SK-N-SH (cell line): Measurements from ENCODE around the gene KLF7. TPM values are rescaled to one million over a fixed set of nuclear protein-coding genes. Genes with fewer than 3 reads are reported as not detected.

Source experiments
- CTCF ChIA-PET: fragments of 300-600, 350-600 bp; formaldehyde crosslinking; extraction: SDS; loops from one replicate; lab custom pipeline; 2021; lab: Yijun Ruan, JAX
- POLR2A ChIA-PET: fragments of 350-600 bp; sonication (Branson Sonifier 250); formaldehyde crosslinking; extraction: SDS; loops from one replicate; lab custom pipeline; 2020; ENCODE audit warnings: antibody characterized with exemption, inconsistent platforms; lab: Yijun Ruan, JAX
- DNase-seq: peaks from one replicate; pipeline ENCODE4 v3.0.0; 2012
- H2AFZ ChIP-seq: fragments of 200-600 bp; sonication (generic); 2 replicates; pipeline ENCODE4 v1.8.1; 2016; ENCODE audit warnings: antibody characterized with exemption, mild to moderate bottlenecking, low read depth
- H3F3A ChIP-seq: fragments of 200-600 bp; sonication (generic); replicated peaks from 2 replicates; pipeline ENCODE3; 2016; ENCODE audit warnings: antibody characterized with exemption, mild to moderate bottlenecking; ENCODE audit not compliant: insufficient read depth
- H3K27ac ChIP-seq, 2 experiments: fragments of 200-500 bp in 1 of 2; fragments of 200-600 bp in 1 of 2; sonication (Bioruptor generic) in 1 of 2; sonication (generic), shearing (Covaris generic) in 1 of 2; 2 replicates each; pipeline versions ENCODE4 v1.5.1 to v1.6.1; 2014 to 2016; ENCODE audit warnings: low read depth in 2 of 2, inconsistent platforms in 1 of 2, low read length in 1 of 2, mild to moderate bottlenecking in 1 of 2, mixed read lengths in 1 of 2
- H3K27me3 ChIP-seq: fragments of 200-600 bp; sonication (generic), shearing (Covaris generic); 2 replicates; pipeline ENCODE4 v1.6.1; 2016; ENCODE audit warnings: mixed run types; ENCODE audit not compliant: insufficient read depth
- H3K36me3 ChIP-seq, 2 experiments: fragments of 200-500 bp in 1 of 2; fragments of 200-600 bp in 1 of 2; sonication (Bioruptor generic) in 1 of 2; sonication (generic) in 1 of 2; replicated peaks in 1 of 2; 2 replicates each; pipeline versions ENCODE3 to v1.5.1; 2014 to 2016; ENCODE audit warnings: low read length in 1 of 2, mild to moderate bottlenecking in 1 of 2; ENCODE audit not compliant: insufficient read depth in 2 of 2, control insufficient read depth in 1 of 2
- H3K4me1 ChIP-seq, 2 experiments: fragments of 200-500 bp in 1 of 2; fragments of 200-600 bp in 1 of 2; sonication (Bioruptor generic) in 1 of 2; sonication (generic), shearing (Covaris generic) in 1 of 2; 2 replicates each; pipeline versions ENCODE4 v1.5.1 to v1.6.1; 2014 to 2016; ENCODE audit warnings: low read depth in 1 of 2, low read length in 1 of 2, mixed run types in 1 of 2; ENCODE audit not compliant: insufficient read depth in 2 of 2, control insufficient read depth in 1 of 2
- H3K4me2 ChIP-seq: fragments of 200-600 bp; sonication (generic), shearing (Covaris generic); 2 replicates; pipeline ENCODE4 v1.6.1; 2017; ENCODE audit warnings: mixed run types
- H3K4me3 ChIP-seq, 2 experiments: fragments of 200-500 bp in 1 of 2; fragments of 200-600 bp in 1 of 2; sonication (Bioruptor generic) in 1 of 2; sonication (generic), shearing (Covaris generic) in 1 of 2; 2 replicates each; pipeline versions ENCODE4 v1.5.1 to v1.8.1; 2014 to 2016; ENCODE audit warnings: low read depth in 2 of 2, inconsistent platforms in 1 of 2, low read length in 1 of 2, mild to moderate bottlenecking in 1 of 2, mixed read lengths in 1 of 2, moderate library complexity in 1 of 2
- H3K79me2 ChIP-seq: fragments of 200-600 bp; sonication (generic); 2 replicates; pipeline ENCODE4 v1.8.1; 2017; ENCODE audit warnings: mild to moderate bottlenecking; ENCODE audit not compliant: insufficient read depth
- H3K9ac ChIP-seq: fragments of 200-600 bp; sonication (generic); 2 replicates; pipeline ENCODE4 v1.6.1; 2017; ENCODE audit warnings: mixed run types
- H3K9me2 ChIP-seq: fragments of 200-600 bp; sonication (generic); 2 replicates; pipeline ENCODE4 v1.6.1; 2017; ENCODE audit warnings: mixed run types
- H3K9me3 ChIP-seq: fragments of 200-600 bp; sonication (generic); 2 replicates; pipeline ENCODE4 v1.6.1; 2017; ENCODE audit warnings: mixed run types, mild to moderate bottlenecking, moderate library complexity
- H4K20me1 ChIP-seq: fragments of 200-600 bp; sonication (generic); 2 replicates; pipeline ENCODE4 v1.6.1; 2017; ENCODE audit warnings: mild to moderate bottlenecking, mixed run types; ENCODE audit not compliant: insufficient read depth
- CHD2 ChIP-seq: fragments of 150-350 bp; IDR thresholded peaks from 2 replicates; pipeline ENCODE4 v1.6.1; 2018; ENCODE audit warnings: low read length; ENCODE audit not compliant: partially characterized antibody
- ELF1 ChIP-seq: IDR thresholded peaks from 2 replicates; pipeline ENCODE4 v1.4.0; 2012
- EP300 ChIP-seq, 2 experiments: IDR thresholded peaks; 2 replicates each; pipeline versions ENCODE4 v1.4.0 to v1.6.1; 2012; ENCODE audit warnings: borderline replicate concordance in 1 of 2, low read depth in 1 of 2, low read length in 1 of 2
- FOSL2 ChIP-seq: IDR thresholded peaks from 2 replicates; pipeline ENCODE4 v1.4.0; 2012; ENCODE audit warnings: low read depth, mild to moderate bottlenecking, moderate library complexity, borderline replicate concordance
- GABPA ChIP-seq: IDR thresholded peaks from 2 replicates; pipeline ENCODE4 v1.4.0; 2012; ENCODE audit warnings: low read depth, mild to moderate bottlenecking
- GATA2 ChIP-seq: sonication (generic); formaldehyde crosslinking; IDR thresholded peaks from 2 replicates; pipeline ENCODE4 v1.5.0; 2020; ENCODE audit warnings: mild to moderate bottlenecking, missing genetic modification reagents
- MEF2A ChIP-seq: IDR thresholded peaks from 2 replicates; pipeline ENCODE4 v1.4.0; 2012; ENCODE audit warnings: low read depth, borderline replicate concordance
- MXI1 ChIP-seq: IDR thresholded peaks from 2 replicates; pipeline ENCODE4 v1.6.1; 2012; ENCODE audit warnings: mild to moderate bottlenecking, low read depth, low read length, improper control_type of control experiment
- NFIC ChIP-seq: IDR thresholded peaks from 2 replicates; pipeline ENCODE4 v1.4.0; 2012; ENCODE audit warnings: borderline replicate concordance
- NRF1 ChIP-seq: IDR thresholded peaks from 2 replicates; pipeline ENCODE4 v1.6.1; 2012; ENCODE audit warnings: low read depth, mild to moderate bottlenecking, low read length
- POLR2AphosphoS5 ChIP-seq: IDR thresholded peaks from 2 replicates; pipeline ENCODE4 v1.6.1; 2012; ENCODE audit warnings: low read depth, low read length
- RAD21 ChIP-seq: IDR thresholded peaks from 2 replicates; pipeline ENCODE4 v1.6.1; 2012; ENCODE audit warnings: mild to moderate bottlenecking, low read length
- RXRA ChIP-seq: IDR thresholded peaks from 2 replicates; pipeline ENCODE4 v1.4.0; 2012; ENCODE audit warnings: low read depth, mild to moderate bottlenecking, borderline replicate concordance
- SMC3 ChIP-seq: IDR thresholded peaks from 2 replicates; pipeline ENCODE4 v1.6.1; 2012; ENCODE audit warnings: low read depth, low read length, improper control_type of control experiment
- TAF1 ChIP-seq: IDR thresholded peaks from 2 replicates; pipeline ENCODE4 v1.6.1; 2012; ENCODE audit warnings: low read depth, mild to moderate bottlenecking, low read length, moderate library complexity, borderline replicate concordance
- TCF12 ChIP-seq: IDR thresholded peaks from 2 replicates; pipeline ENCODE4 v1.4.0; 2012
- TEAD4 ChIP-seq: IDR thresholded peaks from 2 replicates; pipeline ENCODE4 v1.4.0; 2012; ENCODE audit warnings: mild to moderate bottlenecking, borderline replicate concordance; ENCODE audit not compliant: insufficient read depth
- YY1 ChIP-seq: IDR thresholded peaks from 2 replicates; pipeline ENCODE4 v1.4.0; 2012; ENCODE audit warnings: low read depth, mild to moderate bottlenecking
- WGBS: methylation state at CpG from one replicate; pipeline ENCODE4 v1.1.6; 2017; ENCODE audit warnings: low lambda C conversion rate; 5-methylcytosine and 5-hydroxymethylcytosine counted together
- polyA plus RNA-seq, 3 experiments: library from polyadenylated mRNA; depleted of rRNA; stranded (reverse); fragments of >200 nt; gene quantifications; 2 replicates each; pipeline ENCODE4 v1.2.3, GENCODE V29; 2012
- TF ChIP-seq, protein P1 (sequence below): IDR thresholded peaks from 2 replicates; pipeline ENCODE4; 2012
- TF ChIP-seq, protein P2 (sequence below): IDR thresholded peaks from 2 replicates; pipeline ENCODE4 v1.4.0; 2012; ENCODE audit warnings: low read depth, borderline replicate concordance
- TF ChIP-seq, protein P3 (sequence below): fragments of 150-350 bp; IDR thresholded peaks from 2 replicates; pipeline ENCODE4 v1.6.1; 2017; ENCODE audit warnings: antibody characterized with exemption, low read length, low read depth, borderline replicate concordance
- TF ChIP-seq, protein P4 (sequence below): IDR thresholded peaks from 2 replicates; pipeline ENCODE4 v1.4.0; 2012; ENCODE audit warnings: low read depth, borderline replicate concordance
- TF ChIP-seq, protein P5 (sequence below): IDR thresholded peaks from 2 replicates; pipeline ENCODE4 v1.6.1; 2012; ENCODE audit warnings: mild to moderate bottlenecking, low read depth, low read length, moderate library complexity

Gene KLF7
- 7.5 and 12.8 TPM in 2 replicates for polyA plus RNA-seq (2012; rRNA removed)
- 4.9 and 5.2 TPM in 2 replicates for polyA plus RNA-seq (2012; cell fraction: cytosol; rRNA removed)
- 12.9 and 16.8 TPM in 2 replicates for polyA plus RNA-seq (2012; cell fraction: nucleus; rRNA removed)

GRCh38 chr2:207165121-207166038 is at the start of gene KLF7:
Gene KLF7, minus strand, starts transcription at chr2:207165948. Its CDS starts 380 bp downstream, at chr2:207165568.
- H3K9me2 ChIP-seq: no peaks in the 10 kb centered on the region
- peaks cover 15 to 31% of the 10 kb centered on the region in 2 experiments; a peak in 3 of 4 replicates for H3K4me1 ChIP-seq
- peak within 1 kb of the TSS; percentile 91 to 93 for H3K4me3 ChIP-seq
- peaks cover 29% of the 10 kb centered on the region for H3F3A ChIP-seq
- peaks cover 62% of the 10 kb centered on the region for H3K79me2 ChIP-seq
- CTCF ChIA-PET: interaction anchor here (0.5 to 10.4 kb wide), 17 partner anchors 13 to 365 kb away, joined by 3 to 87 read pairs (median 6); no protein-coding TSS in a partner anchor
- H4K20me1 ChIP-seq: peaks cover 28% of the 10 kb centered on the region
- peak within 1 kb of the TSS; percentile 97 to 99 for H3K27ac ChIP-seq
- peak; percentile 35 for DNase-seq
- H3K27me3 ChIP-seq: no peaks in the 10 kb centered on the region
- WGBS: under 1% methylated on average over 36 of the region's 36 CpGs
- H3K9ac ChIP-seq: peak within 1 kb of the TSS; percentile 98
- no peaks in the 10 kb centered on the region for H3K9me3 ChIP-seq
- peaks cover 0 to 4% of the 10 kb centered on the region in 2 experiments for H3K36me3 ChIP-seq
- POLR2A ChIA-PET: interaction anchor here (0.5 to 5.5 kb wide), 56 partner anchors 10 to 458 kb away, joined by 3 to 70 read pairs (median 4); no protein-coding TSS in a partner anchor
- no peak within 1 kb of the TSS for H2AFZ ChIP-seq
- H3K4me2 ChIP-seq: peak within 1 kb of the TSS; percentile 87
- TF ChIP-seq MEF2A: no peak
- TF ChIP-seq, protein P1, sequence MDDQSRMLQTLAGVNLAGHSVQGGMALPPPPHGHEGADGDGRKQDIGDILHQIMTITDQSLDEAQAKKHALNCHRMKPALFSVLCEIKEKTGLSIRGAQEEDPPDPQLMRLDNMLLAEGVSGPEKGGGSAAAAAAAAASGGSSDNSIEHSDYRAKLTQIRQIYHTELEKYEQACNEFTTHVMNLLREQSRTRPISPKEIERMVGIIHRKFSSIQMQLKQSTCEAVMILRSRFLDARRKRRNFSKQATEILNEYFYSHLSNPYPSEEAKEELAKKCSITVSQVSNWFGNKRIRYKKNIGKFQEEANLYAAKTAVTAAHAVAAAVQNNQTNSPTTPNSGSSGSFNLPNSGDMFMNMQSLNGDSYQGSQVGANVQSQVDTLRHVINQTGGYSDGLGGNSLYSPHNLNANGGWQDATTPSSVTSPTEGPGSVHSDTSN: no peak
- TF ChIP-seq RAD21: peak; percentile 10; the same call in 1 of the 2 replicates
- no peak for TF ChIP-seq EP300 (IDR thresholded peaks at IDR 0.05; ENCODE audit: borderline replicate concordance in 1 of 2, low read depth in 1 of 2, low read length in 1 of 2)
- TF ChIP-seq, protein P2, sequence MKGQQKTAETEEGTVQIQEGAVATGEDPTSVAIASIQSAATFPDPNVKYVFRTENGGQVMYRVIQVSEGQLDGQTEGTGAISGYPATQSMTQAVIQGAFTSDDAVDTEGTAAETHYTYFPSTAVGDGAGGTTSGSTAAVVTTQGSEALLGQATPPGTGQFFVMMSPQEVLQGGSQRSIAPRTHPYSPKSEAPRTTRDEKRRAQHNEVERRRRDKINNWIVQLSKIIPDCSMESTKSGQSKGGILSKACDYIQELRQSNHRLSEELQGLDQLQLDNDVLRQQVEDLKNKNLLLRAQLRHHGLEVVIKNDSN: no peak
- no peak; the same call in 1 of the 2 replicates for TF ChIP-seq NRF1
- no peak for TF ChIP-seq NFIC
- TF ChIP-seq ELF1: no peak
- peak; percentile 32; the same call in 1 of the 2 replicates for TF ChIP-seq POLR2AphosphoS5
- TF ChIP-seq SMC3: no peak
- TF ChIP-seq YY1: no peak
- peak; percentile 90 for TF ChIP-seq CHD2
- TF ChIP-seq, protein P3, sequence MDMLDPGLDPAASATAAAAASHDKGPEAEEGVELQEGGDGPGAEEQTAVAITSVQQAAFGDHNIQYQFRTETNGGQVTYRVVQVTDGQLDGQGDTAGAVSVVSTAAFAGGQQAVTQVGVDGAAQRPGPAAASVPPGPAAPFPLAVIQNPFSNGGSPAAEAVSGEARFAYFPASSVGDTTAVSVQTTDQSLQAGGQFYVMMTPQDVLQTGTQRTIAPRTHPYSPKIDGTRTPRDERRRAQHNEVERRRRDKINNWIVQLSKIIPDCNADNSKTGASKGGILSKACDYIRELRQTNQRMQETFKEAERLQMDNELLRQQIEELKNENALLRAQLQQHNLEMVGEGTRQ: no peak
- no peak for TF ChIP-seq TEAD4
- TF ChIP-seq GABPA: no peak
- peak; percentile 66 for TF ChIP-seq MXI1
- TF ChIP-seq, protein P4, sequence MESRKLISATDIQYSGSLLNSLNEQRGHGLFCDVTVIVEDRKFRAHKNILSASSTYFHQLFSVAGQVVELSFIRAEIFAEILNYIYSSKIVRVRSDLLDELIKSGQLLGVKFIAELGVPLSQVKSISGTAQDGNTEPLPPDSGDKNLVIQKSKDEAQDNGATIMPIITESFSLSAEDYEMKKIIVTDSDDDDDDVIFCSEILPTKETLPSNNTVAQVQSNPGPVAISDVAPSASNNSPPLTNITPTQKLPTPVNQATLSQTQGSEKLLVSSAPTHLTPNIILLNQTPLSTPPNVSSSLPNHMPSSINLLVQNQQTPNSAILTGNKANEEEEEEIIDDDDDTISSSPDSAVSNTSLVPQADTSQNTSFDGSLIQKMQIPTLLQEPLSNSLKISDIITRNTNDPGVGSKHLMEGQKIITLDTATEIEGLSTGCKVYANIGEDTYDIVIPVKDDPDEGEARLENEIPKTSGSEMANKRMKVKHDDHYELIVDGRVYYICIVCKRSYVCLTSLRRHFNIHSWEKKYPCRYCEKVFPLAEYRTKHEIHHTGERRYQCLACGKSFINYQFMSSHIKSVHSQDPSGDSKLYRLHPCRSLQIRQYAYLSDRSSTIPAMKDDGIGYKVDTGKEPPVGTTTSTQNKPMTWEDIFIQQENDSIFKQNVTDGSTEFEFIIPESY: peak; percentile 68; the same call in 1 of the 2 replicates
- peak; percentile 22; the same call in 1 of the 2 replicates for TF ChIP-seq TAF1
- TF ChIP-seq, protein P5, sequence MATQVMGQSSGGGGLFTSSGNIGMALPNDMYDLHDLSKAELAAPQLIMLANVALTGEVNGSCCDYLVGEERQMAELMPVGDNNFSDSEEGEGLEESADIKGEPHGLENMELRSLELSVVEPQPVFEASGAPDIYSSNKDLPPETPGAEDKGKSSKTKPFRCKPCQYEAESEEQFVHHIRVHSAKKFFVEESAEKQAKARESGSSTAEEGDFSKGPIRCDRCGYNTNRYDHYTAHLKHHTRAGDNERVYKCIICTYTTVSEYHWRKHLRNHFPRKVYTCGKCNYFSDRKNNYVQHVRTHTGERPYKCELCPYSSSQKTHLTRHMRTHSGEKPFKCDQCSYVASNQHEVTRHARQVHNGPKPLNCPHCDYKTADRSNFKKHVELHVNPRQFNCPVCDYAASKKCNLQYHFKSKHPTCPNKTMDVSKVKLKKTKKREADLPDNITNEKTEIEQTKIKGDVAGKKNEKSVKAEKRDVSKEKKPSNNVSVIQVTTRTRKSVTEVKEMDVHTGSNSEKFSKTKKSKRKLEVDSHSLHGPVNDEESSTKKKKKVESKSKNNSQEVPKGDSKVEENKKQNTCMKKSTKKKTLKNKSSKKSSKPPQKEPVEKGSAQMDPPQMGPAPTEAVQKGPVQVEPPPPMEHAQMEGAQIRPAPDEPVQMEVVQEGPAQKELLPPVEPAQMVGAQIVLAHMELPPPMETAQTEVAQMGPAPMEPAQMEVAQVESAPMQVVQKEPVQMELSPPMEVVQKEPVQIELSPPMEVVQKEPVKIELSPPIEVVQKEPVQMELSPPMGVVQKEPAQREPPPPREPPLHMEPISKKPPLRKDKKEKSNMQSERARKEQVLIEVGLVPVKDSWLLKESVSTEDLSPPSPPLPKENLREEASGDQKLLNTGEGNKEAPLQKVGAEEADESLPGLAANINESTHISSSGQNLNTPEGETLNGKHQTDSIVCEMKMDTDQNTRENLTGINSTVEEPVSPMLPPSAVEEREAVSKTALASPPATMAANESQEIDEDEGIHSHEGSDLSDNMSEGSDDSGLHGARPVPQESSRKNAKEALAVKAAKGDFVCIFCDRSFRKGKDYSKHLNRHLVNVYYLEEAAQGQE: no peak
- TF ChIP-seq GATA2 (CRISPR knock-in tag): no peak
- no peak for TF ChIP-seq TCF12
- no peak for TF ChIP-seq RXRA
- no peak for TF ChIP-seq FOSL2
